IMR-90 (cell line): ENCODE results near the gene NIPBL.

Source experiments
- CEBPB ChIP-seq: IDR thresholded peaks from 2 replicates; pipeline ENCODE4 v1.6.1; 2012; ENCODE audit warnings: low read depth, low read length, improper control_type of control experiment
- CTCF ChIP-seq: conservative IDR thresholded peaks from 2 replicates; pipeline ENCODE4 v1.5.1; 2012; ENCODE audit warnings: mild to moderate bottlenecking, low read depth, low read length, improper control_type of control experiment
- ELK1 ChIP-seq: fragments of 150-350 bp; IDR thresholded peaks from 2 replicates; pipeline ENCODE4 v1.6.1; 2016; ENCODE audit warnings: low read depth, mild to moderate bottlenecking, low read length, moderate library complexity, borderline replicate concordance
- FOS ChIP-seq: fragments of 150-350 bp; IDR thresholded peaks from 2 replicates; pipeline ENCODE4 v1.6.1; 2016; ENCODE audit warnings: low read depth, low read length
- MAFK ChIP-seq: IDR thresholded peaks from 2 replicates; pipeline ENCODE4 v1.6.1; 2012; ENCODE audit warnings: low read depth, low read length, improper control_type of control experiment
- MAZ ChIP-seq: IDR thresholded peaks from 2 replicates; pipeline ENCODE4 v1.6.1; 2012; ENCODE audit warnings: low read depth, mild to moderate bottlenecking, low read length, improper control_type of control experiment, moderate library complexity, borderline replicate concordance
- POLR2A ChIP-seq: IDR thresholded peaks from 2 replicates; pipeline ENCODE4 v1.6.1; 2012; ENCODE audit warnings: mild to moderate bottlenecking, low read depth, low read length
- RAD21 ChIP-seq: IDR thresholded peaks from 2 replicates; pipeline ENCODE4 v1.6.1; 2012; ENCODE audit warnings: low read length, improper control_type of control experiment
- RCOR1 ChIP-seq: IDR thresholded peaks from 2 replicates; pipeline ENCODE4 v1.6.1; 2012; ENCODE audit warnings: mild to moderate bottlenecking, low read length, improper control_type of control experiment; ENCODE audit not compliant: insufficient replicate concordance
- RFX5 ChIP-seq: IDR thresholded peaks from 2 replicates; pipeline ENCODE4 v1.8.0; 2012; ENCODE audit warnings: low read depth, mild to moderate bottlenecking, low read length, moderate library complexity
- SMC3 ChIP-seq: fragments of 150-350 bp; IDR thresholded peaks from 2 replicates; pipeline ENCODE4 v1.6.1; 2016; ENCODE audit warnings: low read depth, mild to moderate bottlenecking, antibody characterized with exemption, low read length, moderate library complexity

- TF ChIP-seq CTCF (no peak), POLR2A (no peak), MAFK (no peak), CEBPB (peak; percentile 54; the same call in 1 of the 2 replicates), RAD21 (no peak), SMC3 (no peak), MAZ (no peak), RFX5 (no peak), FOS (no peak), ELK1 (no peak), RCOR1 (no peak)
Observed at GRCh38 chr5:37028910-37029309, 152.3 kb downstream of the NIPBL start.
